ENCODE measurements around the gene KRT82. TPM values are rescaled to one million over a fixed set of nuclear protein-coding genes. Genes with fewer than 3 reads are reported as not detected.

KRT82 gene
- total and polyA plus RNA-seq, 5 donors = not detected

DNA sequence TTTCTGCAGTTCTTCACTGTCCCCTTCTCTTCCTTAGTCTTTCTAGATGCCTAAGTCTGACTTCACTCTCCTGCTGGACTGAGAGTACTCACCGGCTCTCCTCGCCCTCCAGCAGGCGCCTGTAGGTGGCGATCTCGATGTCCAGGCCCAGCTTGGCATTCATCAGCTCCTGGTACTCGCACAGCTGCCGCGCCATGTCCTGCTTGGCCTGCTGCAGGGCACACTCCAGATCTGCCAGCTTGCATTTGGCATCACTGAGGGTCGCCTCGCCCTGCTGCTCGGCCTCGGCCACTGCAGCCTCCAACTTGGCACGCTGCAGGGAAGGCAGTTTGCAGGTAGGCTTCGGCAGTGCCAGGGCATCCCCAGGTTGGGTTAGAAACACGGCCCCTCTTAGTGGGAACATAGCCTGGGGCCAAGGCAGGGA, 25.9 kb downstream of the KRT82 start:
- DNase-seq (peak in 2 of 3 donors; percentile 66 to 69), ATAC-seq (peak in 1 of 2 donors; percentile 39)
- H3K9me3 ChIP-seq (ENCODE audit: control insufficient read depth, low read length) = no peaks in the 10 kb centered on the region
- H3K27me3 ChIP-seq (ENCODE audit: control insufficient read depth, insufficient read depth) = no peaks in the 10 kb centered on the region
- H3K4me3 ChIP-seq (ENCODE audit: low read length) = no peak overlapping the region
- no peaks in the 10 kb centered on the region for H3K4me1 ChIP-seq (ENCODE audit: control insufficient read depth, insufficient read depth, low read length)
- 55% methylated on average over 15 of the region's 15 CpGs for WGBS
- intact Hi-C loops (cut with DNase I) = no loop called here
- no peak overlapping the region for H3K27ac ChIP-seq (ENCODE audit: low read length)

DNA sequence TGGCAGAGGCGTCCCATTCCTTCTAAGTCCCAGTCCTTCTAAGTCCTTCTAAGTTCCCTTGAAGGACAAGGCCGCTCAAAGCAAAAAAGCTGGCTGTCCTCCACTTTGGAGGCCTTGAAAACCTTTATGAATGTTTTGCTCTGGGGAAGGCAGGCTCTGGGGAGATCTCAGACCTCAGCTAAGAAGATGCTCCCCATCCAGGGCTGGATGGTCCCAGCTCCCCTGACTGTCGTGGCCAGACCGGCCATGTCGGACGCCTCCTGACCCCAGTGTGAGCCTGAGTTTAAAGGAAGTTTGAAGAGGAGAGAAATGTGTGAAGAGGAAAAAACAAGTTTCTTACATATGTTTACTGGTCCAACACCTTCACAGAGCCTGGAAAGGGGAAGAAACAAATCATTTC, 26.6 kb downstream of the KRT82 start:
- no peak overlapping the region for H3K4me3 ChIP-seq (ENCODE audit: low read length)
- DNase-seq (no peak), ATAC-seq (no peak)
- H3K27ac ChIP-seq (ENCODE audit: low read length) = no peak overlapping the region
- no peaks in the 10 kb centered on the region for H3K9me3 ChIP-seq (ENCODE audit: control insufficient read depth, low read length)
- 86% methylated on average over 6 of the region's 6 CpGs for WGBS
- intact Hi-C loops (cut with DNase I) = loop anchor here in 3 of 4 donors (5.0 to 10.0 kb wide), 2 partner anchors 125 to 493 kb away; no protein-coding TSS in a partner anchor
- no peaks in the 10 kb centered on the region for H3K27me3 ChIP-seq (ENCODE audit: control insufficient read depth, insufficient read depth)
- no peaks in the 10 kb centered on the region for H3K4me1 ChIP-seq (ENCODE audit: control insufficient read depth, insufficient read depth, low read length)

DNA sequence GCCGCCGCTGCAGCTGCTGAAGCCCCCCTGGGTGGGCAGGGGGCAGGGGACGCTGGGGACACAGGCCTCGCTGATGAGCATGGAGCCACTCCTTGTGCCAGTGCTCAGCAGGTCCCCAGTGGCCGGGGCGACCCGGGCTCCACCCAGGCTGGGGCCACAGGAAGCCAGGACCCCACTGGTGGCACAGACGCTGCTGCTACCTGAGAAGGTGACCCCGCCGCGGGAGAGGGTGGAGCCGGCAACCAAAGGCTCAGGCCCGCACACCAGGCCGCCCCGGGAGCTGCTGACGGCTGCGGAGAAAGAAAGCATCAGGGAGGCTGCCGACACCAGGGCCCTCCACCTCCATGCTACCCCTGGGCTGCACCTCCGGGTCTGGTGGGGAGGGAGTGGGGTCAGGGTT, 28.0 kb downstream of the KRT82 start:
- Histone ChIP-seq H3K9me3 (ENCODE audit: control insufficient read depth, low read length) (no peaks in the 10 kb centered on the region), H3K4me3 (ENCODE audit: low read length) (no peak overlapping the region), H3K27ac (ENCODE audit: low read length) (no peak overlapping the region), H3K27me3 (ENCODE audit: control insufficient read depth, insufficient read depth) (no peaks in the 10 kb centered on the region), H3K4me1 (ENCODE audit: control insufficient read depth, insufficient read depth, low read length) (no peaks in the 10 kb centered on the region)
- intact Hi-C loops (cut with DNase I) = loop anchor here in 3 of 4 donors (5.0 to 10.0 kb wide), 2 partner anchors 127 to 494 kb away; no protein-coding TSS in a partner anchor
- ATAC-seq (no peak), DNase-seq (no peak)
- WGBS = 67% methylated on average over 19 of the region's 19 CpGs

GRCh38 chr12:52377266-52377665, 28.9 kb downstream of the KRT82 start:
- intact Hi-C loops (cut with DNase I) = loop anchor here in 3 of 4 donors (5.0 to 10.0 kb wide), 2 partner anchors 128 to 495 kb away; no protein-coding TSS in a partner anchor
- Histone ChIP-seq H3K27ac (ENCODE audit: low read length) (no peak overlapping the region), H3K27me3 (ENCODE audit: control insufficient read depth, insufficient read depth) (no peaks in the 10 kb centered on the region), H3K4me1 (ENCODE audit: control insufficient read depth, insufficient read depth, low read length) (no peaks in the 10 kb centered on the region), H3K4me3 (ENCODE audit: low read length) (no peak overlapping the region), H3K9me3 (ENCODE audit: control insufficient read depth, low read length) (no peaks in the 10 kb centered on the region)
- DNase-seq (no peak), ATAC-seq (no peak)
- WGBS = 86% methylated on average over 8 of the region's 8 CpGs

GRCh38 chr12:52372216-52373154, 33.6 kb downstream of the KRT82 start:
- H3K27ac ChIP-seq (ENCODE audit: low read length) = no peak overlapping the region

GRCh38 chr12:52371716-52372115, 34.4 kb downstream of the KRT82 start:
- H3K4me1 ChIP-seq (ENCODE audit: control insufficient read depth, insufficient read depth, low read length) = no peaks in the 10 kb centered on the region
- no peak for DNase-seq
- H3K27me3 ChIP-seq (ENCODE audit: control insufficient read depth, insufficient read depth) = no peaks in the 10 kb centered on the region
- intact Hi-C loops (cut with DNase I) = loop anchor here (2.0 to 10.0 kb wide), 4 partner anchors 133 to 606 kb away; no protein-coding TSS in a partner anchor
- 64% methylated on average over 3 of the region's 3 CpGs for WGBS
- H3K4me3 ChIP-seq (ENCODE audit: low read length) = no peak overlapping the region
- ATAC-seq = peak in 1 of 2 donors; percentile 5
- no peak overlapping the region for H3K27ac ChIP-seq (ENCODE audit: low read length)
- no peaks in the 10 kb centered on the region for H3K9me3 ChIP-seq (ENCODE audit: control insufficient read depth, low read length)

More at GRCh38 chr12:52372216-52373154, 33.6 kb downstream of the KRT82 start:
- DNase-seq = peak; percentile 86 to 92 (median 90)
- no peaks in the 10 kb centered on the region for H3K9me3 ChIP-seq (ENCODE audit: control insufficient read depth, low read length)
- no peaks in the 10 kb centered on the region for H3K4me1 ChIP-seq (ENCODE audit: control insufficient read depth, insufficient read depth, low read length)
- WGBS = 39% methylated on average over 10 of the region's 10 CpGs
- H3K4me3 ChIP-seq (ENCODE audit: low read length) = no peak overlapping the region
- intact Hi-C loops (cut with DNase I) = loop anchor here (2.0 to 10.0 kb wide), 4 partner anchors 132 to 605 kb away; no protein-coding TSS in a partner anchor
- H3K27me3 ChIP-seq (ENCODE audit: control insufficient read depth, insufficient read depth) = no peaks in the 10 kb centered on the region
- peak; percentile 81 to 88 for ATAC-seq

DNA sequence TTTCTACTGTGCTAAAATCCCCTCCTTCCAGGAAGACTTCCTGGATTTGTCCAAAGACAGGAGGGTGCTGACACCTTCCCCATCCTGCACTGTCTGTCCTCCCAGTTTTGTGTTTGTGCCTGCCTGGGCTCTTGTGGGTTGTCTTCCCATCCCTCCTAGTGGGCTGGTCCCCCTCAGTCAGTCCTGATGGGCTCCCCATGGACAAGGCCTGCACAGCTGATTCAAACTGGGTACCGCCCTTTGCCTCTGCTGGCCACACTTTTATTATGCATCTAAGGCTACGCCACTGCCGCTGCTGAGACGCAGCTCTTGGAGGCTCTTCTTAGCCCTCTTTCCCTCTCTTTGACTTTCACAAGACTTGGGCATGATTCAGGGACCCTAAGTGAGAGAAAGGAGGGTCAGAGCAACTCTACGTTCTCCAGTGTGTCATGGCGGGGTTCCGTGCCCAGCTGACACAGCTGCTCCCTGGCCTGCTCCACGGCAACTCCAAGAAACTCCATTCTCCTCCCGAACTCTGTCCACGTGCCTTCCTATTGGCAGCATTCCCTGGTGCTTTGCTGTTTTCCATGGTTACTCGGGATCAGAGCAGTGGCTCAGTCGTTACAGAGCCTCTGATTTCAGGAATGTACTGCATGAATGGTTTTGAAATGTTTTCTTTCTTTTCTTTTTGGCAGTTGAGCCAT, 35.1 kb downstream of the KRT82 start:
- Histone ChIP-seq H3K4me1 (ENCODE audit: control insufficient read depth, insufficient read depth, low read length) (no peaks in the 10 kb centered on the region), H3K27ac (ENCODE audit: low read length) (no peak overlapping the region), H3K4me3 (ENCODE audit: low read length) (no peak overlapping the region), H3K27me3 (ENCODE audit: control insufficient read depth, insufficient read depth) (no peaks in the 10 kb centered on the region), H3K9me3 (ENCODE audit: control insufficient read depth, low read length) (no peaks in the 10 kb centered on the region)
- intact Hi-C loops (cut with DNase I) = loop anchor here (5.0 to 10.0 kb wide), 3 partner anchors 134 to 606 kb away; no protein-coding TSS in a partner anchor
- WGBS = 53% methylated on average over 12 of the region's 12 CpGs
- DNase-seq (peak; percentile 75 to 85 (median 82)), ATAC-seq (peak; percentile 90 to 92)

GRCh38 chr12:52369809-52370208, 36.3 kb downstream of the KRT82 start:
- H3K4me1 ChIP-seq (ENCODE audit: control insufficient read depth, insufficient read depth, low read length) = no peaks in the 10 kb centered on the region
- no peaks in the 10 kb centered on the region for H3K27me3 ChIP-seq (ENCODE audit: control insufficient read depth, insufficient read depth)
- ATAC-seq (no peak), DNase-seq (no peak)
- H3K27ac ChIP-seq (ENCODE audit: low read length) = no peak overlapping the region
- H3K9me3 ChIP-seq (ENCODE audit: control insufficient read depth, low read length) = no peaks in the 10 kb centered on the region
- WGBS = 77% methylated on average over 6 of the region's 6 CpGs
- no peak overlapping the region for H3K4me3 ChIP-seq (ENCODE audit: low read length)
- intact Hi-C loops (cut with DNase I) = loop anchor here (5.0 to 10.0 kb wide), 3 partner anchors 135 to 607 kb away; no protein-coding TSS in a partner anchor

GRCh38 chr12:52369211-52369610, 36.9 kb downstream of the KRT82 start:
- H3K4me1 ChIP-seq (ENCODE audit: control insufficient read depth, insufficient read depth, low read length) = no peaks in the 10 kb centered on the region
- H3K27ac ChIP-seq (ENCODE audit: low read length) = no peak overlapping the region
- DNase-seq (no peak), ATAC-seq (no peak)
- H3K9me3 ChIP-seq (ENCODE audit: control insufficient read depth, low read length) = no peaks in the 10 kb centered on the region
- intact Hi-C loops (cut with DNase I) = no loop called here
- H3K4me3 ChIP-seq (ENCODE audit: low read length) = no peak overlapping the region
- H3K27me3 ChIP-seq (ENCODE audit: control insufficient read depth, insufficient read depth) = no peaks in the 10 kb centered on the region
- 68% methylated on average over 3 of the region's 3 CpGs for WGBS

- DNase-seq (no peak), ATAC-seq (no peak)
- Histone ChIP-seq H3K4me1 (ENCODE audit: control insufficient read depth, insufficient read depth, low read length) (no peaks in the 10 kb centered on the region), H3K27me3 (ENCODE audit: control insufficient read depth, insufficient read depth) (no peaks in the 10 kb centered on the region), H3K27ac (ENCODE audit: low read length) (no peak overlapping the region), H3K9me3 (ENCODE audit: control insufficient read depth, low read length) (no peaks in the 10 kb centered on the region), H3K4me3 (ENCODE audit: low read length) (no peak overlapping the region)
- intact Hi-C loops (cut with DNase I) = no loop called here
- 61% methylated on average over 3 of the region's 3 CpGs for WGBS
Measured at GRCh38 chr12:52368508-52368907, 37.6 kb downstream of the KRT82 start.

- Histone ChIP-seq H3K27ac (ENCODE audit: low read length) (no peak overlapping the region), H3K4me3 (ENCODE audit: low read length) (no peak overlapping the region), H3K27me3 (ENCODE audit: control insufficient read depth, insufficient read depth) (no peaks in the 10 kb centered on the region), H3K9me3 (ENCODE audit: control insufficient read depth, low read length) (no peaks in the 10 kb centered on the region), H3K4me1 (ENCODE audit: control insufficient read depth, insufficient read depth, low read length) (no peaks in the 10 kb centered on the region)
- DNase-seq (no peak), ATAC-seq (no peak)
- intact Hi-C loops (cut with DNase I) = no loop called here
- 84% methylated on average over 6 of the region's 6 CpGs for WGBS
Measured at GRCh38 chr12:52367876-52368275, 38.3 kb downstream of the KRT82 start.
